NCI-H2196 treated with DMSO at 0.1 percent for 48 hours (cell line): ENCODE measurements around the gene MRPS7.

Experiments used
- DNase-seq: peaks from one replicate; lab custom pipeline; 2025; ENCODE audit not compliant: unreplicated experiment; lab: John Stamatoyannopoulos, UW

Gene MRPS7

DNA sequence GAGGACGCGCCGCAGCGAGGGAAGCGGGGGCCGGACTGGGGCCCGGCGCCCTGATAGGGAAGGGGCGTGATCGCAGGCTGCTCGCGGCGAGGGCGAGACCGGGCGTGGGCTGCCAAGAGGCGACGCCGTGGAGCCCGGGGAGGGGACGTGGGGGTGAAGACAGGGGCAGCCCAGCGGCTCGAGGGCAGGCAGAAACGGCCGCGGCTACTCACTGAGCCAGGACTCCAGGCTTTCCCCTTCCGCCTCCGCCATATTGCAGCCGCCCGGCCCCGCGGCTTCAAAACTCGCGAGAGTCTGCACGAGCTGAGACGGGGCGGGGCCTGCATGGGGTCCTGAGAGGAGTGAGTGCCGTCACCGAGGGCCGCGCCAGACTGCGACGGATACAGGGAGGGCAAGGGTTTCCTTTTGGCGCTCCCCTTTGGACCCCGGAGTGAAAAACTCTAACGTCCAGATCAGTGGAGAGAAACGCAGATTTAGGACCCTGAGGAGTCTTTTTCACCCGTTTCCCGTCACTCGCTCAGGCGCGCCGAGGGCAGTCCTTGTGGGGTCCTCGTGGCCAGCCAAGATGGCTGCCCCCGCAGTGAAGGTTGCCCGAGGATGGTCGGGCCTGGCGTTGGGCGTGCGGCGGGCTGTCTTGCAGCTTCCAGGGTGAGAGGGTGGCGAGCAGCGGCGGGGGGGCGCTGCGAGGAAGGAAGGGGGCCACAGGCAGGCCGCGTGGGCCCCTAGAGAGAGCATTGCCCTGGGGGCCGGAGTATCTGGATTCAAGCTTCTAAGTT is at the start of gene MRPS7, which contains the start of gene GGA3:
MRPS7 (plus strand) TSS at position 544 of the 776 bp plus-strand sequence; CDS start at position 566, 22 bp downstream.
GGA3 (minus strand) TSS at position 271 of the 776 bp plus-strand sequence; CDS start at position 252, 19 bp downstream.
- DNase-seq, result peak; percentile 78

DNA sequence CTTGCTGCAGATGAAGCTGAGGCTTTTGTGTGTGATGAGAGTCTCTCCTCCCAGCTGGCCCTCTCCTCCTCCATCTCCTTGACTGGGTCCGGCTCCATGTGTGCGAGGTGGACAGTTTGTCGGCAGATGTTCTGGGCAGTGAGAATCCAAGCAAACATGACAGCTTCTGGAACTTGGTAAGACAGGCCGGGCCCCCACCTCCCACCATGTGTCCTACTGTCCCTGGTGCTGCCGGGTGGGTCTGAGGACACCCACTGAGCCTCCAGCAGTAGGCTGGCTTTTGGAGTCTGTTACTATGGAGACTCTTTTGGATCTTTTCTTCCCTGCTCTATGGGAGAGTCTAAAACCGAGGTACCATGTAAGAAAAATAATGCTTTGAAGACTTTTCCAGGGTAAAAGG is 43.5 kb upstream of the MRPS7 start:
- DNase-seq, result no peak

DNA sequence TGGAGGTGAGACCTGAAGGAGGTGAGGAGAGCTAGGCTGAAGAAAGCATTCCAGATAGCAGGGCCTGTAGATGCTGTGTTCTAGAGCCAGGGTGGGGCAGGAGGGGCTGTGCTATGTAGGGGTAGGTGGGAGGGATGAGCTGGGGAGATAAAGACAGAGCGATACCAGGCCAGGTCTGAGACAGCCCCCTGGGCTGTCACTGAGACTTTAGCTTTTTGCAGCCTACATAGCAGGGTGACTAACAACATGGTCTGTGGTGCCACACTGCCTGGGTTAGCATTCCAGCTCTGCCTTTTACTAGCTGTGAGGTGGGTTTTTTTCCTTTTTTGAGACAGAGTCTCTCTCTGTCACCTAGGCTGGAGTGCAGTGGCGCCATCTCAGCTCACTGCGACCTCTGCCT is 41.9 kb upstream of the MRPS7 start:
- no peak for DNase-seq

DNA sequence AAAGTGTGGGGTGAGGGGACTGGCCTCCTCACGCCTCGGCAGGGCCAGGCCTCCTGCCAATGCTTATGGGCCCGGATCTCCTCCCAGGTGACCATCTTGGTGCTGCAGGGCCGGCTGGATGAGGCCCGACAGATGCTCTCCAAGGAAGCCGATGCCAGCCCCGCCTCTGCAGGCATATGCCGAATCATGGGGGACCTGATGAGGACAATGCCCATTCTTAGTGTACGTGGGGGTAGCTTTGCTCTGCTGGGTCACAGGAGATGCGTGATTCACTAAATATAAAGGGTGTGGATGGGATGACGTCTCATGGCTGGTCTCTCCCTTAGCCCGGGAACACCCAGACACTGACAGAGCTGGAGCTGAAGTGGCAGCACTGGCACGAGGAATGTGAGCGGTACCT is 36.7 kb upstream of the MRPS7 start:
- DNase-seq, result no peak

DNA sequence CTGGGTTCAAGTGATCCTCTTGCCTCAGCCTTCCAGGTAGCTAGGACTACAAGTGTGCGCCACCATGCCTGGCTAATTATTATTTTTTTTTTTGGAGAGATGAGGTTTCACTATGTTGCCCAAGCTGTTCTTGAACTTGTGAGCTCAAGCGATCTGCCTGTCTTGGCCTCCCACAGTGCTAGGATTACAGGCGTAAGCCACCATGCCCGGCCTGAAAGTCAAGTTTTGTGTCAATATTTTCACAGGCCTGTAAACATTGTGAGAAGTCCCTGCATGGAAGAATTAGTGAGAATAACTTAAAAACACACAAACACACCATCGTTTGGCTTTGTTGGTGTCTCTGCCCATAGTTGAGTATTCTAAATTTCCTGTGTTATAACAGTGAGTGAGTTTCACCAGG is 34.0 kb upstream of the MRPS7 start:
- DNase-seq, result no peak

DNA sequence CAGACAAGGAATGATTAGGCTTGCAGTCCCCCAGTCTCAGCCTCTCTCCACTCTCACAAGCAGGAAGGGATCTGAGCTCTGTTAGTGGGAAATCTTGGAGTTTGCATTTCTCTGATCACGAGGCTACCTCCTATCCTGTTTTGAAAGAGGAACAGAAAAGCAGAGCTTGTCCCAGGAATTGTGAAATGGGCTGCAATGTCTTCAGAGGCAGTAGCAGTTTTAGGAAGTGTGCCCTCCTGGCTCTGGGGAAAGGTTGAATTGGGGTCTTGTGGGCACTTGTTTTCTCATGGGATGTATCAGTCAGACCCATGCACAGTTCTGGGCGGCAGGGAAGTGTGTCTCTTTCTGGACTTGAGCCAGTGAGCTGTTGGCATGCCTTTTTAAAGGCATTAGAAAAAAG is 33.4 kb upstream of the MRPS7 start:
- DNase-seq, result no peak

DNA sequence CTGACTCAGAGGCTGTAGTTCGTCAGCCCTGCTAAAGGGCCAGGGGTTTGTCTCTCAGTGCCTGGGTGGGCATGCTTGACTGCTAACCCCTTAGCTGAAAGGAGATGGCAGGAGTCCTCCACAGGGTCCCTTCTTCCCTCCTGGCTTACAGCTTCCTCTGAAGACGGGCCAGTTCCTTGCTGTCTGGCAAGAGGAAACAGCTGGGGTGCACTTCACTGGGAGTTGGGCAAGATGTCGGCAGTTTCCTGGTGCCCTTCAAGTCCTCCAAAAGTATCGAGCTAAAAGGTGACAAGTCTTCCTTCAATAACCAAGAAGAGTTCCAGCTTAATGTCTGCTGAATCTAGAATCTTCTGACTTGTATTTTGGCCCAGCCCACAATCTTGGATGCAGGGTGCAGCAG is 32.8 kb upstream of the MRPS7 start:
- DNase-seq, result no peak

DNA sequence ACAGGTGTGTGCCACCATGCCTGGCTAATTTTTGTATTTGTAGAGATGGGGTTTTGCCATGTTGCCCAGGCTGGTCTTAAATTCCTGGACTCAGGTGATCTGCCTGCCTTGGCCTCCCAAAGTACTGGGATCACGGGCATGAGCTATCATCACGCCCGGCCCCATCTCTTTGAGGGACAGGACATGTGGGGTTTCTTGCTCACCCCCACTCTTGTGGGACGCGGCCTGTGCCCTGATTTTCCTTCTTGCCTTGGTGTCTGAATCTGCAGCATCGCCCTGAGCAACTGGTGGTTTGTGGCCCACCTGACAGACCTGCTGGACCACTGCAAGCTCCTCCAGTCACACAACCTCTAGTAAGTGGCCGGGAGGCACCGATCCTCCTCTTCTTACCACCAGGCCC is 30.6 kb upstream of the MRPS7 start:
- DNase-seq, result no peak

DNA sequence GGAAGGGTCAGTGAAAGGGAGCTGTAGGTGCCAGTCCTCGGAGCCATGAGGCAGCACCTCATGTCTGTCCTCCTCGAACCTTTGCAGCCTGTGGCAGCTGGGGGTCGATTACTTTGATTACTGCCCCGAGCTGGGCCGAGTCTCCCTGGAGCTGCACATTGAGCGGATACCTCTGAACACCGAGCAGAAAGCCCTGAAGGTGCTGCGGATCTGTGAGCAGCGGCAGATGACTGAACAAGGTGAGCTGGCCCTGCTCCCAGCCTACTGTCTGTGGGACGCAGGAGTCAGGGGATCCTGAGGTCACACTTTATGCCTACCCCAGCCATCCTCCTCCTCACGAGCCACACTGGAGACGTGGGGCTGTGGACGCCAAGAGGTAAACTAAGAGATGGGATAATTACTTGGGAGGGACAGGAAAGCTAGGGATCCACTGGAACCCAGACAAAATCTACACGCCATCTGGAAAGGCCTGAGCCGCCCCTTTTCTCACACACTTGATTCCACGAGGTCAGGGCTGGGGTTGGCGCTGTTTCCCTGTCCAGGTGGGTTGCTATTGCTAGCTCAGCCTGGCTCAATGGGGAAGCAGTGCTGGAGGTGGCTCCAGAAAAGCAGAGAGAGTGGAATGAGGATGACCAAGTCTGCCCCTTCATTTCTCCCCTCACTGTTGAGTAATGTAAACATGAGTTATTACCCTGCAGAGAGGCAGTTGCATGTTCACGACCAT is 29.8 kb upstream of the MRPS7 start:
- no peak for DNase-seq

DNA sequence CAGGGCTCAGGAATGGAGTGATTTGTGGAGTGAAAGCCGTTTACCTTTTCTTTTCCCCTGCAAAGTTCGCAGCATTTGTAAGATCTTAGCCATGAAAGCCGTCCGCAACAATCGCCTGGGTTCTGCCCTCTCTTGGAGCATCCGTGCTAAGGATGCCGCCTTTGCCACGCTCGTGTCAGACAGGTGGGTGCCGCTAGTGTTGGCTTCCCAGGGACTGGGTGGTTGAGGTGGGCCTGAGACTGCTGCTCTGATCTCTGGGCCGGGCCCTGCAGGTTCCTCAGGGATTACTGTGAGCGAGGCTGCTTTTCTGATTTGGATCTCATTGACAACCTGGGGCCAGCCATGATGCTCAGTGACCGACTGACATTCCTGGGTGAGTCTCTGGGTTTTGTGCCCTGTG is 28.9 kb upstream of the MRPS7 start:
- DNase-seq, result no peak

DNA sequence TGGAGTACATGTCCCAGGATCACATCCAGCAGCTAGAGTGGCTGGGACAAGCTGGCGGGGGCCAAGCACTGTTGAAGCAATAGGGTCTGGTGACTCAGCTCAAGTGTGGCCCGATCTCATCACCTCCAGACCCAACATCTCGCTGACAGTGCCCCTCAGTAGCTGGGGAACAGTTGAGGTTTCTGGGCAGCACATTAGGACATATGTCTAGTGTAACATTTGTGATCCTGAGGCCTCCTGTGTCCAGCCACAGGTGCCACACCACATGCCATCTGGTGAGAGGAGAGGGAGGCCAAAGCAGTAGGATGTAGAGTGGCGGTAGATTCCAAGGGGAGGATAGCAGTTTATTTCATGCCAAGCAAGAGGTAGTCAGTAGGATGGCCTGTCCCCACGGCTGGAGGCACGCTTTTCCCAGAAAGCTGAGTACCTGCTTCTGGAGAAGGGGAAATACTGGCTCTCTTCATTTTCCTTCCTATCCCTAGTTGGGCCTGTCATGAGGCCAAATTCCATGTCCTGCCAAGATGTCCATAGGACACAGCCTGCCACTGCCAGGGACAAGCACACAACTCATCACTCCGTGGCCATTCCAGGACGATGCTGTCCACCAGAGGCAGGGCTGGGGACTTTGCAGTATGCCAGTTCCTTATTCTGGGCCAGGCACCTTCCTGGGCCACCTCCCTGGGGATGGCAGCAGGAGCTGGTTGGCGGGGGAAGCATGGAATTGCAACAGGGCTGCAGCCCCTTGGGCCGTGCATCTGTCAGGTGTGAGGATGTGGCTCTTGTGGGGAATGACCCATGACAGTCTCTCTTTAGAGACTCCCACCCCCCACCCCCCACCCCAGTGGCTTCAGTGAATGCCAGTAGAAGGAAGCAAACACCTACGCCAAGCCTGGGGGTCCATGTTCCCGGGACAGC is 24.3 kb upstream of the MRPS7 start:
- DNase-seq, result no peak

DNA sequence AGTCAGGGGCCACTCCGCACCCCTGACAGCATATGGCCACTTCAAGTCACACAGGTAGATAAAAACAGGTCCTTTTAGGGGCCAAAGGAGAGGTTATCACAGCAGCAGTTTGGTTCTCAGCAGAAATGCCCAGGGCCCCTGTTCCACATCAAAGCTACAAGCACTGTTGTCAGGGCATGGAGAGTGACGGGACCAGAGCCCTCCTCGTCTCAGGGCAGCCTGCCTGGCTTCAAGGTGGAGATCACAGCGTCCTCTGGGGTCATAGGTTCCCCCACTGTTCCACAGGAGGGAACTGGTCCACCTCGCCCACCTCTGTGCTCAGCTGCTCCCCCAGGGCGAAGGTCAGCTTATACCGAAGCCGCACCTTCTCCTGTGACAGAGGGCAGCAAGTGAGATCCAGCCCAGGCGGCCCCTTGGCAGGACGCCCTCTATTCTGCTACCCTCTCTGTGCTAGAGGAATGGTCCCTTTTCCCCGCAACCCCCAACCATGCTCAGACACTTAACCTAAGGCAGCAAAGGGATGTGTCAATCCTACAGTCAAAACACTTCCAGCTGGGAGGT is 23.6 kb upstream of the MRPS7 start:
- DNase-seq, result no peak

DNA sequence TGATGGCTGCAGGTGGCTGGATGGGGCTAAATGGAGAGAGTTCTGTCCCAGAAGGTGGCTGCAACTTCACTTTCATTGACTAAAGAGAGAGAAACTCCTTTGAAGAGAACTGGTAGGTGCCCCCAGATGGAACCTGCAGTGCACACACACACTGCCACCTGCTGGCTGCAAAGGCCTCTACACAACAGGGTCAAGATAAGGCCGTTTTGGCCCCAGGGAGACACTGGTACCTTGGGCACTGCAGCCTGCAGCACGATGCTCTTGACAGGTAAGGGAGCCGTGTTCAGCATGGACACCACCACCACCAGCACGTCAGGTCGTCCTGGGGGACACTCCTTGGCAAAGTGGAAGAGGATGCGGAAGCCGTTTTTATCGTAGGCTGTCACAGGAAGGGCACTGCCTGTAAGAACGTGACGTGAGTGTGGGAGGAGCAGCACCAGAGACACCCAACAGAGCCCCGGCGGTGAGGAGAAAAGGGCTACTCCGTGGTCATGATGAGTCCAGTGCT is 22.9 kb upstream of the MRPS7 start:
- DNase-seq, result peak; percentile 59

DNA sequence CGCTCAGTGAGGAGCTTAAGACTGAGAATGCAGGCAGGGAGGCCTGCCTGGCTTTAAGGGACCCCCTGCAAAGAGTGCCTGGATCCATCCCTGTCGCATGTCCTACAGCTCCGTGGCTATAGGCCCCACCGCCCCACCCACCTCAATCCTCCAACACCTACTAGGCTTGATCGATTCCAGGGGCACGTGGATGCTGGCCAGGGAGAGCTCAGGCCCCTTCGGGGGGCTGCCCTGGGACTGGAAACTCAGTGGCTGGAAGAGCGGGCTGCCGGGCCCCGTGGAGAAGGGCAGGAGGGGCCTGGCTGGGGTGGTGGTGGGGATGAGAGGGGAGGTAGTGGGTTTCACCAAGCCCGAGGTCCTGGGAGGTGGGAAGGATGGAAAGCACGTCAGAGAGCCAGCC is 22.5 kb upstream of the MRPS7 start:
- no peak for DNase-seq

DNA sequence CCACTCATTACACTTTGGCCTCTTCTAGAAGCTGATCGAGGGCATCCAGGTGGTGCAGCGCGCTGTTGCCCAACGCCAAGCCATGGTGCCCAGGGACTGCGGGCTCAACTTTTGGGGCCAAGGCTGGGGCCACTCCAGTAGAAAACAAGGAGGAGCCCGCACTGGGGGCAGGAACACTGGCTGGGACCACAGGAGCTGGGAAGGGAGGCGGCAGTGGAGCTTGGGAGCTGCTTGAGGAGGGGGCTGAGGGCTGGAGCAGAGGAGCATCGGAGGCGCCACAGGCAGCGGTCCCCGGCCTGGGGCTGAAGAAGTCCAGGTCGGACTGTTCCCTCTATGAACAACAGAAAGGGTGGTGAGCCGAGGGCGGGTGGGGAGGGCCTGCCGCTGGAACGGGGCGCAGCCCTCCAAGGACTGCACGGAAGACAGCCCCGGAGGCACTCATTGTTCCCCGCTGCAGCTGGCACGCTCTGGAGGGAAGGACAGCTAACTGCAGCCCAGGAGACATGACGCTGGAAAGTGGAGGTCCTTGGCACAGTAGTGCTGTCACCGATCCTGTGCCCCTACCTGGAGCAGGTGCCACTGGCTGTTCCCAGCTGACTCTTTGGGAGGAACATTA is 21.8 kb upstream of the MRPS7 start:
- DNase-seq, result no peak

DNA sequence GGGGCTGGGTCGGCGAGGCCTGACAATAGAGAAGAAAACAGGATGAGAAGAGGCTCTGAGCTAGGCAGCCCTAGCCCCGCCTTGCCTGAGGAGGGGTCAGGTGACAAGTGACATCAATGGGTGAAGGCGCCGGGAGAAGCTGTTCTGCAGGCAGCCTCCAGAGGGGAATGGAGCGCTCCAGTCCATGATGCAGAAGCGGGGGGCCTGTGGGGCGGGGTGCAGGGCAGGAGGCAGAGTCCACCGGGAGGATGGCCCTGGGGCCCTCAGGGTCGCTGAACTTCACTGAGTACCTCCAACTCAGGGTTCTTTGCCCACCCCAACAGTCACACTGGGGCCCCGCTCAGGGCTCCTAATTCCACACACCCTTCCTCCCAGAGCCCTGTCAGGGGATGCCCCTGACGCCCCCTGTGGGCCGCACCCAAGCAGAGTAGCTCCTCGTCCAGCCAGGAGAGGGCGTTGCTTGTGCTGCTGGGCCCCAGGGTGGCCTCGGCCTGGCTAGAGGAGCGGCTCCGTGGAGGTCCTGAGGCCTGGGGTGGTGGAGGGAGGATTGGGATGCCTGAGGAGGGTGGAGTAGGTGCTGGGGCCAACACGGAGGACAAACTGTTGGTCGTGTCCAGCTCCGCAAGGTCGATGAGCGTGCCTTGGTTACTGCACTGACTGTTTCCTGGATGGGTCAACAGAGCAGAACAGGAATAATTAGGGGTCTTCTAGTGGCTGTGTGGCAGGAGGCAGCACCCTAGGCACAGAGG is 21.1 kb upstream of the MRPS7 start:
- DNase-seq, result peak; percentile 66

DNA sequence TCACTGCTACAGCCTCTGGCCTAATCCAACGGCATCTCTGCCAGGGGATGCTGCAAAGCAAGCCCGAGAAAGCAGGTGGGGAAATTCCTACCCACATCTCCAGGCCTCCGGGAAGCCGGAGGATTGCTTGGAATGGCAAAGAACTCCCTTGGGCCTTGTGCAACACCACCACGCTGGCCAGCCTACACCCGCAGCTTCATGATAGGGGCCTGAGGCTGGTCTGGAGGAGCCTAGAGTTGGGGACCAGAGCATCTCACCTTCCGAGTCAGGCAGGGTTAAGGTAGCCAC is 20.6 kb upstream of the MRPS7 start:
- no peak for DNase-seq

DNA sequence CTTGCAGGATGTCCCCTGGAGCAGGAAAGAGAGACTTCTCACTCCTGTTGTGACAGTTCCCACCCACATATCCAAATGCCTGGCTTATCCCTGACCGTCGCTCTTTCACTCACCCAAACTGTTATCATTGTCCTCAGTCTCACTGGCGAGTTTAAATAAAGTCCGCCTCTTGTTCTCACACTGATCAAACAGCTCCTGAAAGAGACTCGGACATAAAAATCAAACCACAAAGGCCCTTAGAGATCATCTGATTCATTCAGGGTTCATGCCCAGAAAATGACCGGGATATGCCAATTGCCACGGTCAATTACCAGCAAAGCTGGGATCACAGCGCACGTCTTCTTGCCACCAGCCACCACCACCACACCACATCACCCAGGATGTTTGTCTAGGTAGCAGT is 20.2 kb upstream of the MRPS7 start:
- no peak for DNase-seq

DNA sequence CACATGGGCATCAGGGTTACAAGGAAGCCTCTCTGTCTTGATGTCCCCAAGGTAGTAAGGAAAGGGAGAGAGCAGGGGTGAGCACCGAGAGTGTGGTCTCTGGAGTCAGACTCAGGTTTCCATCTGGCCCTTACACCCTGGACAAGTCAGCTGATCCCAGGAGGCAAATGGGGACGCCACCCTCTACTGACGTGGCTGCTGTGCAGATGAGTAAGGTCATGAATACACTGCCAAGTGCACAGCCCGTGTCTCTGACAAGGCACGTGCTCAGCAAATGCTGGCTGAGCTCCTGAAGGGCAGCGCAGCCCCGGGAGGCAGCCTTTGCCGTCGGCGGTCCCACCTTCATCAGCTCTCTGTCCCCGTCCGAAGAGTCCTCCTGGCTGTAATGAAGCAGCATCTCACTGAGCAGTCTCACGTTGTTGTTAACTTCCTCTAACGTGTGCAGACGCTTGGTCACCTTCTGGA is 19.7 kb upstream of the MRPS7 start:
- no peak for DNase-seq
